ENCODE measurements around the gene MYO5B.

The MYO5B gene

GRCh38 chr18:50189160-50189559, 5.8 kb downstream of the MYO5B start:
- no peak for TF ChIP-seq CTCF (IDR thresholded peaks at IDR 0.05; ENCODE audit: low read depth, low read length, missing control alignments)
- no peak overlapping the region for H3K4me3 ChIP-seq (ENCODE audit: low read depth, low read length)
- no peak for DNase-seq (ENCODE audit: low read depth)

GRCh38 chr18:50188652-50189051, 6.3 kb downstream of the MYO5B start:
- no peak for TF ChIP-seq CTCF (IDR thresholded peaks at IDR 0.05; ENCODE audit: low read depth, low read length, missing control alignments)

GRCh38 chr18:50187659-50188058, 7.3 kb downstream of the MYO5B start:
- DNase-seq (ENCODE audit: low read depth): no peak
- H3K4me3 ChIP-seq (ENCODE audit: low read depth, low read length): no peak overlapping the region
- no peak for TF ChIP-seq CTCF (IDR thresholded peaks at IDR 0.05; ENCODE audit: low read depth, low read length, missing control alignments)

More at GRCh38 chr18:50188652-50189051, 6.3 kb downstream of the MYO5B start:
- no peak overlapping the region for H3K4me3 ChIP-seq (ENCODE audit: low read depth, low read length)
- no peak for DNase-seq (ENCODE audit: low read depth)

- no peak overlapping the region for H3K4me3 ChIP-seq (ENCODE audit: low read depth, low read length)
Observed at GRCh38 chr18:50186385-50186784, 8.6 kb downstream of the MYO5B start.

GRCh38 chr18:50183556-50183955, 11.4 kb downstream of the MYO5B start:
- no peak for TF ChIP-seq CTCF (IDR thresholded peaks at IDR 0.05; ENCODE audit: low read depth, low read length, missing control alignments)
- no peak for DNase-seq (ENCODE audit: low read depth)
- H3K4me3 ChIP-seq (ENCODE audit: low read depth, low read length): no peak overlapping the region

More at GRCh38 chr18:50186385-50186784, 8.6 kb downstream of the MYO5B start:
- no peak for DNase-seq (ENCODE audit: low read depth)
- TF ChIP-seq CTCF (IDR thresholded peaks at IDR 0.05; ENCODE audit: low read depth, low read length, missing control alignments): no peak

- DNase-seq (ENCODE audit: low read depth): no peak
- TF ChIP-seq CTCF (IDR thresholded peaks at IDR 0.05; ENCODE audit: low read depth, low read length, missing control alignments): no peak
- no peak overlapping the region for H3K4me3 ChIP-seq (ENCODE audit: low read depth, low read length)
Observed at GRCh38 chr18:50182511-50182910, 12.4 kb downstream of the MYO5B start.

GRCh38 chr18:50181590-50181989, 13.4 kb downstream of the MYO5B start:
- no peak for DNase-seq (ENCODE audit: low read depth)
- H3K4me3 ChIP-seq (ENCODE audit: low read depth, low read length): no peak overlapping the region
- no peak for TF ChIP-seq CTCF (IDR thresholded peaks at IDR 0.05; ENCODE audit: low read depth, low read length, missing control alignments)

Measured in GM12864 (cell line).